ENCODE results near the gene HTT.

HTT gene

DNA sequence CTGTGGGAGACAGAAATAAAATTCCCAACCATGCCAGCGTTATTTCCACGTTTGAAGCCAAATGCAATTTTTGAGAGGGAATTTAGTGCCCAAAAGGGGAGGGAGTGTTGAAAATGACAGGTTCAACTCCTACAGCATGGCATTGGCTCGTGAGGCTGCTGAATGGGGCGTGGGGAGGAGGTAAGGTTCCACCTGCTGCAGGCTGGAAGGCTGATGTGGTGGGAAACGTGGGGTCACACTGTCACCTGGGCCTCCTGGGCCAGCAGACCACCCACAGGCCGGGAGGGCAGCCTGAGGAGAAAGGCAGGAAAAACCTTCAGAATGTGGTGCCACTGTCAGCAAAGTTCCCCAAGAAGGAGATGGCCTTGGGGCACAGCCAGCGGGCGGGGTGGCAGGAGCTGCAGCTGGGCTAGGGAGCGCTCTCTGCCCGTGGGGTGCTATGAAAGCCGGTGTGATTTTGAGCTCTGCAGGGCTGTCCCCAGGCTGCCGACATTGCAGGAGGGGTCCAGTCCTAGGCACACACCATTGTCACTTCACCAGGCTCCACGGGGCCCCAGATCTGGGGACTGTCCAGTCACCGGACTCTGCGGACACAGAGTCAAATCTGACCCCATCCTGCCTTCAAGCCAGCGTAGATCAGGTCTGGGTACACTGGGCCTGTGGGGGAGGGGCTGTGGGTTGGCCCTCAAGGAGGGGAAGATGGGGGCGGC lies 194.1 kb downstream of the HTT start:
- in situ Hi-C loops (cut with HindIII; ENCODE audit: low pct_unique_long_range_greater_than_20kb, low sequenced_read_pairs), result no loop called here
- no peak for DNase-seq (ENCODE audit: low read depth in 1 of 2, low spot score in 1 of 2)
- no peak for TF ChIP-seq JUND (IDR thresholded peaks at IDR 0.05; ENCODE audit: low read depth)

- in situ Hi-C loops (cut with HindIII; ENCODE audit: low pct_unique_long_range_greater_than_20kb, low sequenced_read_pairs), result no loop called here
- no peak for TF ChIP-seq JUND (IDR thresholded peaks at IDR 0.05; ENCODE audit: low read depth)
- no peak for DNase-seq (ENCODE audit: low read depth in 1 of 2, low spot score in 1 of 2)
These were observed 194.8 kb downstream of the HTT start for GRCh38 chr4:3269105-3269927.

GRCh38 chr4:3269991-3270611 lies 195.6 kb downstream of the HTT start:
- no peak for DNase-seq (ENCODE audit: low read depth in 1 of 2, low spot score in 1 of 2)
- TF ChIP-seq JUND (IDR thresholded peaks at IDR 0.05; ENCODE audit: low read depth), result no peak
- in situ Hi-C loops (cut with HindIII; ENCODE audit: low pct_unique_long_range_greater_than_20kb, low sequenced_read_pairs), result no loop called here

DNA sequence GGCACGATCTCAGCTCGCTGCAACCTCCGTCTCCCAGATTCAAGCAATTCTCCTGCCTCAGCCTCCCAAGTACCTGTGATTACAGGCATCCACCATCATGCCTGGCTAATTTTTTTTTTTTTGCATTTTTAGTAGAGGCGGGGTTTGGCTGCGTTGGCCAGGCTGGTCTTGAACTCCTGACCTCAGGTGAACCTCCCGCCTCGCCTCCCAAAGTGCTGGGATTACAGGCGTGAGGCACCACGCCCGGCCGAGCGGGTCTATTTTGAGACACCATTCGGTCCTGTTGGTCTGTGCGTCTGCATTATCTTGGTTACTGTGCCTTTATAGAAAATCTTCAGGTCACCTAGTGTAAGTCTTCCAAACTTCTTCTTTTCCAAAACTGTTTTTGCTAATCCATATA lies 196.7 kb downstream of the HTT start:
- DNase-seq (ENCODE audit: low read depth in 1 of 2, low spot score in 1 of 2), result no peak
- in situ Hi-C loops (cut with HindIII; ENCODE audit: low pct_unique_long_range_greater_than_20kb, low sequenced_read_pairs), result no loop called here
- no peak for TF ChIP-seq JUND (IDR thresholded peaks at IDR 0.05; ENCODE audit: low read depth)

DNA sequence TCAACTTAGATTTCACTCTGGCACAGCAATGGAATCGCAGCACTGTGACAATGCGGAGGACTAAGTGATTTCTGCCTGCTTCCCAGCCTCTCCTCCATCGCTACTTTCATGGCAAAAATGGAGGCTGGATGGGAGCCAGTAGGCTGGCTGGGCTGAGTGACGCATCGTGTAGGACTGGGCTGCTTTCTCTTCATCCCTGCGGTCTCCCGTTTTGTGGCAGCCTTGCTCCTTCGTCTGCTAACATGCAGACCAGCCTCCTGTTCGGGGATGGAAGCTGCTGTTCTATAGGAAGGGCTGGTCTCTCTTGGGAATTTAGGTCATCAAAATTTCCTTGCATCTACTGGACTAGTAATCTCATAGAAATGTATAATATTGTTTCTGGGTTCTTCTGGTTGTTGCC lies 202.5 kb downstream of the HTT start:
- in situ Hi-C loops (cut with HindIII; ENCODE audit: low pct_unique_long_range_greater_than_20kb, low sequenced_read_pairs), result no loop called here
- DNase-seq (ENCODE audit: low read depth in 1 of 2, low spot score in 1 of 2), result no peak
- no peak for TF ChIP-seq JUND (IDR thresholded peaks at IDR 0.05; ENCODE audit: low read depth)

DNA sequence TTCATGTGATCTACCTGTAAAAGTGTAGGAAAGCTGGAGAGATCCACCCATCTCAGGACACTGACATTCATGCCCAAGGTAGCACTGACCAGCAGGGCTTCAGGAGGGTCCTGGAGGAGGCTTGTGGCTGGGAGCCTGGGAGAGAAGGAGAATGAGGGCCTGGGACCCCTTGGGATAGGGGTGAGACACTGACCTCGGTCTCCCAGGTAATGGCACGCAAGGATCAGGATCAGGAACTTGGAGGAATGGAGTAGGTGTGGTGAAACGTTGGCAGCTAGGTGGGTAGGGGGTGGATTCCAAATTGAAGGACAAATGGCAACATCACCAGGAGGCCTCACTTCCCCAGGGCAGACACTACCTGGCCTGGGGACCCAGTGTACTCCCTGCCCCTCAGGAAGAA lies 206.0 kb downstream of the HTT start:
- no peak for TF ChIP-seq JUND (IDR thresholded peaks at IDR 0.05; ENCODE audit: low read depth)
- DNase-seq (ENCODE audit: low read depth in 1 of 2, low spot score in 1 of 2), result no peak
- in situ Hi-C loops (cut with HindIII; ENCODE audit: low pct_unique_long_range_greater_than_20kb, low sequenced_read_pairs), result no loop called here

- TF ChIP-seq JUND (IDR thresholded peaks at IDR 0.05; ENCODE audit: low read depth), result no peak
- in situ Hi-C loops (cut with HindIII; ENCODE audit: low pct_unique_long_range_greater_than_20kb, low sequenced_read_pairs), result no loop called here
- DNase-seq (ENCODE audit: low read depth in 1 of 2, low spot score in 1 of 2), result no peak
These were observed 209.0 kb downstream of the HTT start for GRCh38 chr4:3283483-3283882.

DNA sequence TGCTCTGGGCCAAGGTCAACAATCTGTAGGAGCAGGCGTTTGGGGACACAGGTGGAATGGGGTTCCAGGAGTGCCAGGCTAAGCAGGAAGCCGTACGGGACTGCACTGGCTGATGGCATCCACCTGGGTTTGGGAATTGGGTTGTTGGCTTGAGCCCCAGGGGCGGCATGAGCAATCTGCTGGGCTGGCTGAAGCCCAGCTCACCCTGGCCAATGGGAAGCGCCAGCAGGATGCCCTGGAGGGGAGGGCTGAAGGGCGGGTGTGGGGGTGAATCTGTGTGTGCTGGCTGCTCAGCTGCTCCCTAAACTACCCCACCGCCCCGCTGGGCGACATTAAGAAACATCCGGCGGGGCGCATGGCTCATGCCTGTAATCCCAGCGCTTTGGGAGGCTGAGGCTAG lies 209.4 kb downstream of the HTT start:
- in situ Hi-C loops (cut with HindIII; ENCODE audit: low pct_unique_long_range_greater_than_20kb, low sequenced_read_pairs), result no loop called here
- DNase-seq (ENCODE audit: low read depth in 1 of 2, low spot score in 1 of 2), result no peak
- TF ChIP-seq JUND (IDR thresholded peaks at IDR 0.05; ENCODE audit: low read depth), result no peak

GRCh38 chr4:3284734-3285557 lies 210.5 kb downstream of the HTT start:
- TF ChIP-seq JUND (IDR thresholded peaks at IDR 0.05; ENCODE audit: low read depth), result no peak
- DNase-seq (ENCODE audit: low read depth in 1 of 2, low spot score in 1 of 2), result no peak
- in situ Hi-C loops (cut with HindIII; ENCODE audit: low pct_unique_long_range_greater_than_20kb, low sequenced_read_pairs), result no loop called here

GRCh38 chr4:3285558-3286334 lies 211.3 kb downstream of the HTT start:
- in situ Hi-C loops (cut with HindIII; ENCODE audit: low pct_unique_long_range_greater_than_20kb, low sequenced_read_pairs), result no loop called here
- peak in 1 of 2 experiments; percentile 49 for DNase-seq (ENCODE audit: low read depth in 1 of 2, low spot score in 1 of 2)
- TF ChIP-seq JUND (IDR thresholded peaks at IDR 0.05; ENCODE audit: low read depth), result no peak

- in situ Hi-C loops (cut with HindIII; ENCODE audit: low pct_unique_long_range_greater_than_20kb, low sequenced_read_pairs), result no loop called here
- no peak for DNase-seq (ENCODE audit: low read depth in 1 of 2, low spot score in 1 of 2)
- TF ChIP-seq JUND (IDR thresholded peaks at IDR 0.05; ENCODE audit: low read depth), result no peak
These were observed 212.1 kb downstream of the HTT start for GRCh38 chr4:3286335-3287175.
